Thymus (tissue), 11 donors: Measurements from ENCODE around the gene CES2. TPM values are rescaled to one million over a fixed set of nuclear protein-coding genes. Genes with fewer than 3 reads are reported as not detected.
"Not testable (repeated sequence)": the region's sequence is repeated elsewhere in the genome, so short reads cannot be mapped to it uniquely, and the experiment has no call there.

Experiments used
- DNase-seq, 9 donors: peaks; one replicate each; pipeline ENCODE4 v3.0.0-alpha.2; 2013; ENCODE audit warnings: low spot score in 9 of 9, low read depth in 6 of 9, missing footprints in 1 of 9
- H3K27ac ChIP-seq, 2 donors: one replicate each; pipeline ENCODE4 v1.5.1; 2013; ENCODE audit warnings: control low read depth in 1 of 2, low read depth in 1 of 2, low read length in 1 of 2, mild to moderate bottlenecking in 1 of 2, moderate library complexity in 1 of 2
- H3K27me3 ChIP-seq, 2 donors: one replicate each; pipeline ENCODE4 v1.5.1; 2013; ENCODE audit warnings: low read length in 1 of 2; ENCODE audit not compliant: control insufficient read depth in 2 of 2, insufficient read depth in 1 of 2
- H3K36me3 ChIP-seq, 2 donors: one replicate each; pipeline ENCODE4 v1.5.1; 2013; ENCODE audit warnings: low read length in 1 of 2, mild to moderate bottlenecking in 1 of 2, moderate library complexity in 1 of 2; ENCODE audit not compliant: control insufficient read depth in 2 of 2, insufficient read depth in 2 of 2
- H3K4me1 ChIP-seq, 2 donors: one replicate each; pipeline ENCODE4 v1.5.1; 2013; ENCODE audit warnings: low read length in 2 of 2; ENCODE audit not compliant: control insufficient read depth in 2 of 2, insufficient read depth in 2 of 2
- H3K4me3 ChIP-seq, 2 donors: one replicate each; pipeline ENCODE4 v1.5.1; 2013; ENCODE audit warnings: low read length in 2 of 2, control low read depth in 1 of 2, mild to moderate bottlenecking in 1 of 2
- H3K9me3 ChIP-seq, 2 donors: one replicate each; pipeline ENCODE4 v1.5.1; 2013; ENCODE audit warnings: low read length in 1 of 2, mild to moderate bottlenecking in 1 of 2; ENCODE audit not compliant: control insufficient read depth in 2 of 2, insufficient read depth in 1 of 2
- WGBS: extraction: QIAGEN DNeasy Blood & Tissue Kit; methylation state at CpG from one replicate; pipeline ENCODE4 v1.1.7; 2013; 5-methylcytosine and 5-hydroxymethylcytosine counted together
- polyA plus RNA-seq: library from polyadenylated mRNA; stranded (reverse); fragments of 200-250 nt; gene quantifications from one replicate; pipeline ENCODE4 v1.2.3, GENCODE V29; 2013
- total RNA-seq: library from RNA; stranded (reverse); fragments of 120-200 nt; gene quantifications from one replicate; pipeline ENCODE4 v1.2.4, GENCODE V29; 2013
- donor health status: healthy.

The CES2 gene
- total and polyA plus RNA-seq, 2 donors = 15.8 to 16.7 TPM

DNA sequence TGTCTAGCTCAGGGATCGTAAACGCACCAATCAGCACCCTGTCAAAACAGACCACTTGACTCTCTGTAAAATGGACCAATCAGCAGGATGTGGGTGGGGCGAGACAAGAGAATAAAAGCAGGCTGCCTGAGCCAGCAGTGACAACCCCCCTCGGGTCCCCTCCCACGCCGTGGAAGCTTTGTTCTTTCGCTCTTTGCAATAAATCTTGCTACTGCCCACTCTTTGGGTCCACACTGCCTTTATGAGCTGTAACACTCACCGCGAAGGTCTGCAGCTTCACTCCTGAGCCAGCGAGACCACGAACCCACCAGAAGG, 39.6 kb downstream of the CES2 start:
- not testable (repeated sequence) for H3K4me3 ChIP-seq, H3K36me3 ChIP-seq, H3K9me3 ChIP-seq, H3K4me1 ChIP-seq, H3K27ac ChIP-seq
- WGBS = 52% methylated on average over 11 of the region's 11 CpGs
- H3K27me3 ChIP-seq = peaks cover 0 to 37% of the 10 kb centered on the region in 2 donors
- peak in 1 of 9 donors; percentile 27 for DNase-seq

DNA sequence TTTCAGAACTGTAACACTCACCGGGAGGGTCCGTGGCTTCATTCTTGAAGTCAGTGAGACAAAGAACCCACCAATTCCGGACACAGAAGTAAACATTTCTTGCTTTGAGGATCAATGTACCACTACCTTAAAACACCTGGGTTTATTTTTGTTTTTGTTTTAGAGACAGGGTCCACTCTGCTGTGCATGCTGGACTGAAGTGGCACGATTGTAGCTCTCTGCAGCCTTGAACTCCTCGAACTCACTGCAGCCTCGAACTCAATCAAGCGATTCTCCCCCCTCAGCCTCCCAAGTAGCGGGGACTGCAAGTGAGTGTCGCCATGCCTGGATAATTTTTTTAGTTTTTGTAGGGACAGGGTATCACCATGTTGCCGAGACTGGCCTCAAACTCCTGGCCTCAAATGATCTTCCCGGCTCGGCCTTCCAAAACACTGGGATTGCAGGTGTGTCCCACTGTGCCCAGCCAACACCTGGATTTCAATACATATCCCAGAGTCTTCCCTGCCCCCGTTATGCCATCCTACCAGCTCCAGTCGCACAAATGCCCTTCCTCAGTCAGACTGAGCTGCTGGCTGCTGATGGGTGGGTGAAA, 40.1 kb downstream of the CES2 start:
- no peak overlapping the region for H3K27ac ChIP-seq
- H3K4me1 ChIP-seq = no peaks in the 10 kb centered on the region
- H3K36me3 ChIP-seq = no peaks in the 10 kb centered on the region
- 82% methylated on average over 14 of the region's 14 CpGs for WGBS
- H3K27me3 ChIP-seq = peaks cover 0 to 37% of the 10 kb centered on the region in 2 donors
- DNase-seq = no peak
- no peaks in the 10 kb centered on the region for H3K9me3 ChIP-seq
- no peak overlapping the region for H3K4me3 ChIP-seq

GRCh38 chr16:66976746-66977145, 41.4 kb downstream of the CES2 start:
- Histone ChIP-seq H3K27ac (no peak overlapping the region), H3K4me3 (no peak overlapping the region), H3K27me3 (peaks cover 0 to 33% of the 10 kb centered on the region in 2 donors), H3K9me3 (no peaks in the 10 kb centered on the region), H3K4me1 (no peaks in the 10 kb centered on the region), H3K36me3 (no peaks in the 10 kb centered on the region)
- 67% methylated on average over 13 of the region's 13 CpGs for WGBS
- DNase-seq = no peak

GRCh38 chr16:66977341-66978113, 42.2 kb downstream of the CES2 start:
- Histone ChIP-seq H3K27ac (no peak overlapping the region), H3K4me1 (no peaks in the 10 kb centered on the region), H3K36me3 (no peaks in the 10 kb centered on the region), H3K4me3 (no peak overlapping the region), H3K27me3 (peaks cover 0 to 32% of the 10 kb centered on the region in 2 donors), H3K9me3 (no peaks in the 10 kb centered on the region)
- WGBS = 33% methylated on average over 15 of the region's 15 CpGs
- DNase-seq = peak; percentile 51 to 87 (median 74)

DNA sequence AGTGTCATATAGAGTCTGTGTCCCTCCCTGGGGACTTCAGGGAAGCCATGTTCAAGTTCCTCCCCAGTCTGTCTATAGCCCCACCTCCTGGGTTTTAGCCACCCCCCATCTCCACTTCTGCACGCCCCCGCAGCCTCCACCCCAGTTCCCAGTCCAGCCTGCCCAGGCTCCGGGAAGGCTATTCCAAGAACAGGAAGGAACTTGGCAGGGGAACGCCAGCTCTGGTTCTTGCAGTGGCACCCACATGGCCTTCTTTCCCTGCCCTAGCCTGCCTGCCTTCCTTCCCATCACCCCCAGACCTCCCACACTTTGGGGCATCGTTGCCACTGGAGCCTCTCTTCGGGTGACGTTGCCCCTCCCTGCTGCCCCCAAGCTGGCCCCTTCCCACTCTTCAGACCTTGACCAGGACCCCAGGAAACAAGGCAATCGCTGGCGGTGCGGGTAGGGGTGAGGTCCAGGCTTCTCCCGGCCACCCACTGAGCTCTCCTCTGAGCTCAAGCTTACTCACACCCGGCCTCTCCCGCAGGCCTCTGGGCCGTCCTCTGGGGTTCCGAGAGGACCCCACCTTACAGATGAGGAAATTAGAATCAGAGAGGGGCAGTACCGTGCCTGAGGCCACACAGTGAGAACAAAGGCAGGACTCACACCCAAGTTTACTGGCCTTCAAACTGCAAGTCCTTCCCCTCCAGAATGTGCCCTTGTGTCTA, 43.8 kb downstream of the CES2 start:
- H3K9me3 ChIP-seq = no peaks in the 10 kb centered on the region
- H3K4me1 ChIP-seq = no peaks in the 10 kb centered on the region
- no peak overlapping the region for H3K27ac ChIP-seq
- no peaks in the 10 kb centered on the region for H3K36me3 ChIP-seq
- H3K27me3 ChIP-seq = peaks cover 0 to 30% of the 10 kb centered on the region in 2 donors
- H3K4me3 ChIP-seq = no peak overlapping the region
- WGBS = 79% methylated on average over 16 of the region's 16 CpGs
- no peak for DNase-seq

DNA sequence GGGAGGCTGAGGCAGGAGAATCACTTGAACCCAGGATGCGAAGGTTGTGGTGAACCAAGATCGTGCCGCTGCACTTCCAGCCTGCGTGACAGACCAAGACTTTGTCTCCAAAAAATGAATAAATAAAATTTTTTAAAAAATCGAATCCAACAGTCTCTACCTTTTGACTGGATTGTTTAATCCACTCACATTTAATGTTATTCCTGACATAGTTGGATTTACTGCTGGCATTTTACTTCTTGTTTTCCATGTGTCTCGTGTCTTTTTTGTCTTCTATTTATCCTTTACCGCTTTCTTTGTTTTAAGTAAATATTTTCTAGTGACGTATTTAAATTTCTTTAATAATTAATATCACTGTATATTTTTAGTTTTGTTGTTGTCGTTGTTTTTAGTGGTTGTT, 47.7 kb downstream of the CES2 start:
- peaks cover 0 to 8% of the 10 kb centered on the region in 2 donors for H3K27me3 ChIP-seq
- H3K4me1 ChIP-seq = no peaks in the 10 kb centered on the region
- H3K9me3 ChIP-seq = no peaks in the 10 kb centered on the region
- WGBS = 97% methylated on average over 9 of the region's 9 CpGs
- H3K27ac ChIP-seq = no peak overlapping the region
- no peak for DNase-seq
- no peak overlapping the region for H3K4me3 ChIP-seq
- no peaks in the 10 kb centered on the region for H3K36me3 ChIP-seq

GRCh38 chr16:66984892-66985311, 49.6 kb downstream of the CES2 start:
- Histone ChIP-seq H3K4me1 (no peaks in the 10 kb centered on the region), H3K9me3 (no peaks in the 10 kb centered on the region), H3K27me3 (peaks cover 0 to 3% of the 10 kb centered on the region in 2 donors), H3K27ac (no peak overlapping the region), H3K4me3 (no peak overlapping the region), H3K36me3 (no peaks in the 10 kb centered on the region)
- 59% methylated on average over 4 of the region's 4 CpGs for WGBS
- DNase-seq = no peak

DNA sequence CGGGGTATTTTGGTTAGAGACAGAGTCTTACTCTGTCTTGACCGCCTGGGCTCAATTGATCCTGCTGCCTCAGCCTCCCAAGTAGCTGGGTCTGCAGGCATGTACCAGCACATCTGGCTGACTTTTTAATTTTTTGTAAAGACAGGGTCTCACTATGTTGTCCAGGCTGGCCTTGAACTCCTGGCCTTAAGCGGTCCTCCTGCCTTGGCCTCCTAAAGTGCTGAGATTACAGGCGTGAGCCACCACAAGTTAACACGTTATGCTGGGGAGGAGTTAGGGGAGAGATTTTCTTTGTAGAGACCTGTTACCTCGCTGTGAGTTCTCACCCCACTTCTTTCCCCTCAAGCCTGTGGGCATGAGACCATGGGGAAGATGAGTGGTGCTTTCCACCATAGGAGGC, 51.2 kb downstream of the CES2 start:
- Histone ChIP-seq H3K27ac (no peak overlapping the region), H3K27me3 (peaks cover 0 to 3% of the 10 kb centered on the region in 2 donors), H3K9me3 (no peaks in the 10 kb centered on the region), H3K36me3 (no peaks in the 10 kb centered on the region), H3K4me3 (no peak overlapping the region), H3K4me1 (no peaks in the 10 kb centered on the region)
- no peak for DNase-seq
- 96% methylated on average over 6 of the region's 6 CpGs for WGBS

GRCh38 chr16:66988197-66988788, 53.0 kb downstream of the CES2 start, which contains the start of gene CES4A:
TSS of gene CES4A (plus strand) at chr16:66988589. CDS start at chr16:66988773, 184 bp downstream.
- DNase-seq = no peak
- H3K27me3 ChIP-seq = peaks cover 0 to 7% of the 10 kb centered on the region in 2 donors
- H3K4me1 ChIP-seq = no peaks in the 10 kb centered on the region
- no peak within 1 kb of the TSS for H3K27ac ChIP-seq
- WGBS = 90% methylated on average over 11 of the region's 11 CpGs
- H3K9me3 ChIP-seq = no peaks in the 10 kb centered on the region
- H3K4me3 ChIP-seq = no peak within 1 kb of the TSS
- H3K36me3 ChIP-seq = no peaks in the 10 kb centered on the region
